ENCODE measurements around the gene ADCY7. TPM values are rescaled to one million over a fixed set of nuclear protein-coding genes. Genes with fewer than 3 reads are reported as not detected.

ADCY7 gene
- total RNA-seq, 1 donor from 2014 or later: 30.3 TPM

DNA sequence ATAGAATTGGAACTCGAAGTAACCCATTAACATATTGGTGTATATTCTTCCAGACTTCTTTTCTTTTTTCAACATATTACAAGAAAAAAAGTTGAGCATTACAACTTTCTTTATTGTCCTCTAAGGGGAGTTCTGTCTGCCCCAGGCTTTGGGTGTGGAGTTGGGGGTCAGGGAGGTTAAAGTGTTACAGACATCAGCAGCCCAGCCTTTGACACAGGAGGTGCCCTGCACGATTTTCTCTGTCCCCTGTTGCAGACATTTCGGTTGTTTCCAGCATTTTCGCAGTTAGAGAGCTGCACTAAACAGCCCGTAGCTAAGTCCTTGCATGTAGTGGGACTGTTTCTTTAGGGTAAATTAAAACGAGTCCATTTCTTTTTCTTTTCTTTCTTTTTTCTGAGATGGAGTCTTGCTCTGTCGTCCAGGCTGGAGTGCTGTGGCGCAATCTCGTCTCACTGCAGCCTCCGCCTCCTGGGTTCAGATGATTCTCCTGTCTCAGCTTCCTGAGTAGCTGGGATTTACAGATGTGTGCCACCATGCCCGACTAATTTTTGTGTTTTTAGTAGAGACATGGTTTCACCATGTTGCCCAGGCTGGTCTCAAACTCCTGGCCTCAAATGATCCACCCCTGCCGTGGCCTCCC, 13.4 kb upstream of the ADCY7 start:
- peaks cover 17% of the 10 kb centered on the region for H3K4me1 Mint-ChIP-seq (ENCODE audit: low read depth, unreplicated experiment)
- H3K27ac Mint-ChIP-seq (ENCODE audit: unreplicated experiment): no peak overlapping the region
- Histone ChIP-seq H3K4me3 (ENCODE audit: insufficient read depth, low read depth, low read length) (no peak overlapping the region), H3K27ac (ENCODE audit: low read depth, low read length) (no peak overlapping the region), H3K9ac (ENCODE audit: low read length) (no peak overlapping the region), H2AFZ (ENCODE audit: low read depth, low read length) (no peak overlapping the region), H3K4me2 (ENCODE audit: low read length) (no peak overlapping the region), H3K4me1 (ENCODE audit: insufficient read depth, low read length) (peaks cover 14% of the 10 kb centered on the region), H3K79me2 (ENCODE audit: insufficient read depth, low read length) (no peaks in the 10 kb centered on the region), H3K36me3 (ENCODE audit: insufficient read depth, low read length) (no peaks in the 10 kb centered on the region), H3K9me3 (ENCODE audit: insufficient read depth, low read depth, low read length) (no peaks in the 10 kb centered on the region), H3K27me3 (ENCODE audit: insufficient read depth, low read length) (peaks cover 10% of the 10 kb centered on the region), H4K20me1 (ENCODE audit: insufficient read depth, low read length) (no peaks in the 10 kb centered on the region)
- FAIRE-seq: no peak
- H3K4me3 Mint-ChIP-seq (ENCODE audit: unreplicated experiment): no peak overlapping the region
- DNase-seq (ENCODE audit: low read depth): no peak
- H3K36me3 Mint-ChIP-seq (ENCODE audit: low read depth, unreplicated experiment): peaks cover 2% of the 10 kb centered on the region
- TF ChIP-seq, protein P1, sequence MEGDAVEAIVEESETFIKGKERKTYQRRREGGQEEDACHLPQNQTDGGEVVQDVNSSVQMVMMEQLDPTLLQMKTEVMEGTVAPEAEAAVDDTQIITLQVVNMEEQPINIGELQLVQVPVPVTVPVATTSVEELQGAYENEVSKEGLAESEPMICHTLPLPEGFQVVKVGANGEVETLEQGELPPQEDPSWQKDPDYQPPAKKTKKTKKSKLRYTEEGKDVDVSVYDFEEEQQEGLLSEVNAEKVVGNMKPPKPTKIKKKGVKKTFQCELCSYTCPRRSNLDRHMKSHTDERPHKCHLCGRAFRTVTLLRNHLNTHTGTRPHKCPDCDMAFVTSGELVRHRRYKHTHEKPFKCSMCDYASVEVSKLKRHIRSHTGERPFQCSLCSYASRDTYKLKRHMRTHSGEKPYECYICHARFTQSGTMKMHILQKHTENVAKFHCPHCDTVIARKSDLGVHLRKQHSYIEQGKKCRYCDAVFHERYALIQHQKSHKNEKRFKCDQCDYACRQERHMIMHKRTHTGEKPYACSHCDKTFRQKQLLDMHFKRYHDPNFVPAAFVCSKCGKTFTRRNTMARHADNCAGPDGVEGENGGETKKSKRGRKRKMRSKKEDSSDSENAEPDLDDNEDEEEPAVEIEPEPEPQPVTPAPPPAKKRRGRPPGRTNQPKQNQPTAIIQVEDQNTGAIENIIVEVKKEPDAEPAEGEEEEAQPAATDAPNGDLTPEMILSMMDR (IDR thresholded peaks at IDR 0.05; ENCODE audit: insufficient read depth, low read depth, low read length): no peak
- no peak for TF ChIP-seq EZH2 (IDR thresholded peaks at IDR 0.05; ENCODE audit: insufficient read depth, low read length)
- H3K27me3 Mint-ChIP-seq (ENCODE audit: low read depth, unreplicated experiment): no peaks in the 10 kb centered on the region
- peaks cover 2% of the 10 kb centered on the region for H3K9me3 Mint-ChIP-seq (ENCODE audit: unreplicated experiment)

- Mint-ChIP-seq H3K27ac (ENCODE audit: unreplicated experiment) (no peak overlapping the region), H3K9me3 (ENCODE audit: unreplicated experiment) (peaks cover 2% of the 10 kb centered on the region), H3K36me3 (ENCODE audit: low read depth, unreplicated experiment) (peaks cover 2% of the 10 kb centered on the region), H3K4me1 (ENCODE audit: low read depth, unreplicated experiment) (peaks cover 17% of the 10 kb centered on the region), H3K4me3 (ENCODE audit: unreplicated experiment) (no peak overlapping the region), H3K27me3 (ENCODE audit: low read depth, unreplicated experiment) (no peaks in the 10 kb centered on the region)
- no peak overlapping the region for H3K4me2 ChIP-seq (ENCODE audit: low read length)
- no peak for DNase-seq (ENCODE audit: low read depth)
- H3K9ac ChIP-seq (ENCODE audit: low read length): no peak overlapping the region
- FAIRE-seq: no peak
- H3K36me3 ChIP-seq (ENCODE audit: insufficient read depth, low read length): no peaks in the 10 kb centered on the region
- H3K4me3 ChIP-seq (ENCODE audit: insufficient read depth, low read depth, low read length): no peak overlapping the region
- no peak overlapping the region for H3K27ac ChIP-seq (ENCODE audit: low read depth, low read length)
- H3K4me1 ChIP-seq (ENCODE audit: insufficient read depth, low read length): peaks cover 14% of the 10 kb centered on the region
- H2AFZ ChIP-seq (ENCODE audit: low read depth, low read length): no peak overlapping the region
- no peaks in the 10 kb centered on the region for H3K9me3 ChIP-seq (ENCODE audit: insufficient read depth, low read depth, low read length)
- H3K79me2 ChIP-seq (ENCODE audit: insufficient read depth, low read length): no peaks in the 10 kb centered on the region
- peaks cover 10% of the 10 kb centered on the region for H3K27me3 ChIP-seq (ENCODE audit: insufficient read depth, low read length)
- H4K20me1 ChIP-seq (ENCODE audit: insufficient read depth, low read length): no peaks in the 10 kb centered on the region
- TF ChIP-seq, protein P1 (IDR thresholded peaks at IDR 0.05; ENCODE audit: insufficient read depth, low read depth, low read length): no peak
- TF ChIP-seq EZH2 (IDR thresholded peaks at IDR 0.05; ENCODE audit: insufficient read depth, low read length): no peak
These were observed 12.8 kb upstream of the ADCY7 start for GRCh38 chr16:50253514-50253910.

GRCh38 chr16:50254072-50254471, 12.3 kb upstream of the ADCY7 start:
- H3K27me3 ChIP-seq (ENCODE audit: insufficient read depth, low read length): peaks cover 10% of the 10 kb centered on the region
- no peaks in the 10 kb centered on the region for H3K36me3 ChIP-seq (ENCODE audit: insufficient read depth, low read length)
- peaks cover 18% of the 10 kb centered on the region for H3K4me1 Mint-ChIP-seq (ENCODE audit: low read depth, unreplicated experiment)
- H4K20me1 ChIP-seq (ENCODE audit: insufficient read depth, low read length): no peaks in the 10 kb centered on the region
- H3K9me3 ChIP-seq (ENCODE audit: insufficient read depth, low read depth, low read length): no peaks in the 10 kb centered on the region
- no peak overlapping the region for H3K4me3 ChIP-seq (ENCODE audit: insufficient read depth, low read depth, low read length)
- H3K4me2 ChIP-seq (ENCODE audit: low read length): no peak overlapping the region
- peaks cover 14% of the 10 kb centered on the region for H3K4me1 ChIP-seq (ENCODE audit: insufficient read depth, low read length)
- no peaks in the 10 kb centered on the region for H3K27me3 Mint-ChIP-seq (ENCODE audit: low read depth, unreplicated experiment)
- DNase-seq (ENCODE audit: low read depth) (no peak), FAIRE-seq (no peak)
- no peak overlapping the region for H2AFZ ChIP-seq (ENCODE audit: low read depth, low read length)
- peaks cover 2% of the 10 kb centered on the region for H3K9me3 Mint-ChIP-seq (ENCODE audit: unreplicated experiment)
- no peak overlapping the region for H3K27ac ChIP-seq (ENCODE audit: low read depth, low read length)
- no peak overlapping the region for H3K27ac Mint-ChIP-seq (ENCODE audit: unreplicated experiment)
- no peak overlapping the region for H3K4me3 Mint-ChIP-seq (ENCODE audit: unreplicated experiment)
- no peak for TF ChIP-seq EZH2 (IDR thresholded peaks at IDR 0.05; ENCODE audit: insufficient read depth, low read length)
- TF ChIP-seq, protein P1 (IDR thresholded peaks at IDR 0.05; ENCODE audit: insufficient read depth, low read depth, low read length): no peak
- H3K79me2 ChIP-seq (ENCODE audit: insufficient read depth, low read length): no peaks in the 10 kb centered on the region
- peaks cover 2% of the 10 kb centered on the region for H3K36me3 Mint-ChIP-seq (ENCODE audit: low read depth, unreplicated experiment)
- H3K9ac ChIP-seq (ENCODE audit: low read length): no peak overlapping the region
